ENCODE data around the gene RAD51B.

DNA sequence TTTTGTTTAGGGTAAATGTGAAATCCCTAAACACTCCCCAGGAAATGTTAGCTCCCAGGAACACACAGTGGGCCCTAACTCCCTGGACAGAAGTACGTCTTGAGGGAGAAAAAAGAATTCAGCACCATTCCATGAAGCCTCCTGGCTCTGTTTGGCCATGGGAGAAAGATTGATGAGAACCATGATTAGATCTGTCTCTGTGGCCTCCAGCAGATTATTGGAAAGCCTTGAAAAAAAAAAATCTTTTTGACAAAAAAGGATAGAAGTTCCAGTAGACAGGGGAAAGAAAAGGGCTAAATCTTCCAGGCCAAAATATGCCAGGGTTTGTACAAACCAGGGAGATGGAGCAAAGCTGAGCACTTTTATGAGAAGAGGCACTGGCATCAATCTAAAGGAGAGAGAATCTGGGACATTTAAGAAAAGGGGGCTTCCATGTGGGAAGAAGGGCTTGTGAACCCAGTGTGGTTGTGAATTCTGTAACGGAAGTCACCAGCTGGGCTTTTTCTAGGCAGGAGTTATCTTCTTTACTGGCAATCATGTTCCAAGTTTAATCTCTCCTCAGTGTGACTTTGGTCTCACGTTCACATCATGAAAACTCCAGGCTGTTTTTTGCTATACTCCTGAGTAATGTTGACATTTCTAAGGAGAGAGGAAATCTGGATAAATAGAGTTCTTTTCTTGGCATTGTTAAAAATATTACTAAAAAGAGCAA, 426.7 kb downstream of the RAD51B start:
- TF ChIP-seq, protein P1, sequence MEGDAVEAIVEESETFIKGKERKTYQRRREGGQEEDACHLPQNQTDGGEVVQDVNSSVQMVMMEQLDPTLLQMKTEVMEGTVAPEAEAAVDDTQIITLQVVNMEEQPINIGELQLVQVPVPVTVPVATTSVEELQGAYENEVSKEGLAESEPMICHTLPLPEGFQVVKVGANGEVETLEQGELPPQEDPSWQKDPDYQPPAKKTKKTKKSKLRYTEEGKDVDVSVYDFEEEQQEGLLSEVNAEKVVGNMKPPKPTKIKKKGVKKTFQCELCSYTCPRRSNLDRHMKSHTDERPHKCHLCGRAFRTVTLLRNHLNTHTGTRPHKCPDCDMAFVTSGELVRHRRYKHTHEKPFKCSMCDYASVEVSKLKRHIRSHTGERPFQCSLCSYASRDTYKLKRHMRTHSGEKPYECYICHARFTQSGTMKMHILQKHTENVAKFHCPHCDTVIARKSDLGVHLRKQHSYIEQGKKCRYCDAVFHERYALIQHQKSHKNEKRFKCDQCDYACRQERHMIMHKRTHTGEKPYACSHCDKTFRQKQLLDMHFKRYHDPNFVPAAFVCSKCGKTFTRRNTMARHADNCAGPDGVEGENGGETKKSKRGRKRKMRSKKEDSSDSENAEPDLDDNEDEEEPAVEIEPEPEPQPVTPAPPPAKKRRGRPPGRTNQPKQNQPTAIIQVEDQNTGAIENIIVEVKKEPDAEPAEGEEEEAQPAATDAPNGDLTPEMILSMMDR (IDR thresholded peaks at IDR 0.05): no peak
- no peak for TF ChIP-seq POLR2A (IDR thresholded peaks at IDR 0.05)
